ENCODE measurements around the gene PPIG.
A peak's percentile ranks its signal among the peaks of the same experiment; 100 is the strongest.
"Not testable (repeated sequence)": the region's sequence is repeated elsewhere in the genome, so short reads cannot be mapped to it uniquely, and the experiment has no call there.

The PPIG gene

DNA sequence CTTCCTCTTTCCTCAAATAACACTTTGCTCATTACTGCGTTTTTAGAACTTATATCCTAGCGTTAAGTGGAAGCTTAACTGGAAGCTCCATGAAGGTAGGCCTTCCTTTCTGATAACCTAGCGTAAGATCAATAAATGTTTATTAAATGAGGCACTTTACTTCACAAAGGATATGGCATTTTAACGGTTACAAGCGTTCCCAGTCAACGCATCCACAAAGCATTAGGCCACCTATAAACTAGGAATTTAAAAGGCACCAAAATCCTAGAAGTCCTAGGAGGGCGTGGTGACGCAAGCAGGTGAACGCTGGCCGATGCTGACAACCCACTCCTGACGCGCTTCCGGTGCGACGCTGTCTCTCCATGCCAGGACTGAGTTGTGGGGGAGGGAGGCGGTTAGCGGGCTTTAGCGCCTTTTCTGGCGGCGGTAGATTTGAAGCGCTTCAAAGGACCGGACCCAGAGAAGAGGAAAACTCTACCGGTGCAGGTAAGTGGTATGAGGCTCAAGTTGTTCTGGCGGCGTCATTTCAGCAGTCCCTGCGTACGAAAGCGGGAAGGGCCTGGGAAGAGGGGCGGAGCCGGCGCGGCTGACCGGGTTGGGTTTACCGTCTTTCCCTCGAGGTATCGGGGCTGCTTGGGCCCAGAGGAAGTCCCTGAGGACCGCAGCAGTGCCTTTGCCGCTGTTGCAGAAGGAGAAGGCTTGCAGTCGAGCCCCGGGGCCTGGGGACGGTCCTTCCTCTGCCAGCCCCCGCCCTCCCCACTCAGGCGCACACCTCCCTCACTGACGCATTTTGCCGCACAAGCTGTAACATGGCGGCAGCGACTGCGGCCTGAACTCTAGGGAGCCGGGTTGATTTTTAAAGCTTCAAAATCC is at the start of gene PPIG:
TSS of gene PPIG (plus strand) at position 347 of the 873 bp plus-strand sequence. CDS start 19,691 bp downstream, outside the sequence.
- peaks cover 12% of the 10 kb centered on the region for H3K4me1 Mint-ChIP-seq (ENCODE audit: low read depth)
- peak within 1 kb of the TSS; percentile 98 for H3K4me3 Mint-ChIP-seq
- H3K27ac Mint-ChIP-seq: peak within 1 kb of the TSS; percentile 100
- peaks cover 2% of the 10 kb centered on the region for H3K27me3 Mint-ChIP-seq (ENCODE audit: low read depth)
- peaks cover 20% of the 10 kb centered on the region for H3K36me3 Mint-ChIP-seq (ENCODE audit: low read depth)
- peak; percentile 83 for DNase-seq (ENCODE audit: low spot score)
- peaks cover 18% of the 10 kb centered on the region for H3K9me3 Mint-ChIP-seq

DNA sequence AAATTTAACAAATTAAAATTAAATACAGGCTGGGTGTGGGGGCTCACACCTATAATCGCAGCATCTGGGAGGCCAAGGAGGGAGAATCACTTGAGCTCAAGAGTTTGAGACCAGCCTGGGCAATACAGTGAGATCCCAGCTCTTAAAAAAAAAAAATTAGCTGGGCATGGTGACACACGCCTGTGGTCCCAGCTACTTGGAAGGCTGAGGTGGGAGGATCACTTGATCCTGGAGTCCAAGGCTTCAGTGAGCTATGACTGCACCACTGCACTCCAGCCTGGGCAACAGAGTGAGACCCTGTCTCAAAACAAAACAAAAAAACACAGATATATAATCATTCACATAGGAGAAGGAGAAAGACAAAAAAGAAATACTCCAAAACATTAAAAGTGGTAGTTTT is 44.7 kb upstream of the PPIG start:
- not testable (repeated sequence) for H3K27me3 Mint-ChIP-seq (ENCODE audit: low read depth); H3K27ac Mint-ChIP-seq; H3K9me3 Mint-ChIP-seq; H3K4me3 Mint-ChIP-seq; DNase-seq (ENCODE audit: low spot score); H3K4me1 Mint-ChIP-seq (ENCODE audit: low read depth)
- peaks cover 21% of the 10 kb centered on the region for H3K36me3 Mint-ChIP-seq (ENCODE audit: low read depth)

DNA sequence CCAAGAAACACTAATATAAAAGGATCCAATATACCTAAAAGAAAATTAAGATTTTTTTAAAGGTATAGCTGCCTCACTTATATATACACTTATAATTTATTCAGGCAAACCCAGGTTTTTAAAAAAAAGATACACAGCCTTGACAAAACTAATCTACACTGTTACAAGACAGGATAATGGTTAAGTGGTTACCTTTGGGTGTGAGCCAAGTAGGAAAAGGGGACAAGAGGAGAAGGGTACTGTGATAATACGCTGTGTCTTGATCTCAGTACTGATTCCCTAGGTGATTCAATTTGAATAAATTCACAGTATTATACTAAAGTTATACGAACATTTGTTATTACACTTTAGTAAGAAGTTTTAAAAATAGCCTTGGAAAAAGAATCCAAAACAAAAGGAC is 44.0 kb upstream of the PPIG start:
- no peak overlapping the region for H3K4me3 Mint-ChIP-seq
- H3K9me3 Mint-ChIP-seq: no peaks in the 10 kb centered on the region
- H3K27ac Mint-ChIP-seq: no peak overlapping the region
- H3K4me1 Mint-ChIP-seq (ENCODE audit: low read depth): no peaks in the 10 kb centered on the region
- H3K36me3 Mint-ChIP-seq (ENCODE audit: low read depth): peaks cover 21% of the 10 kb centered on the region
- DNase-seq (ENCODE audit: low spot score): no peak
- no peaks in the 10 kb centered on the region for H3K27me3 Mint-ChIP-seq (ENCODE audit: low read depth)

DNA sequence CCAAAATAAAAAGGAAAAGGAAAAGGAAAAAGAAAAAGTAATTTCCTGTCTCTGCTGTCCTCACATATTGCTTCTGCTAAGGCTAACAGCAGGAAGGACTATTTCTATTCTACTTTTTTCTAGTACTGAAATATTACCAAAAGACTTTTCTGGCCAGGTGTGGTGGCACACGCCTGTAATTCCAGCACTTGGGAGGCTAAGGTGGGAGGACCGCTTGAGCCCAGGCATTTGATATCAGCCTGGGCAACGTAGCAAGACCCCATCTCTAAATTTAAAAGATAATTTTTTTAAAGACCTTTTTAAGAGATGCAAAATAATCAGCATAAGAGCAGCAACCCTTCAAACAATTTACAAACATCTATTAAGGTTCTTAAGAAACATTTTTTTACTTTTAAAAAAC is 41.7 kb upstream of the PPIG start:
- H3K9me3 Mint-ChIP-seq: no peaks in the 10 kb centered on the region
- peaks cover 22% of the 10 kb centered on the region for H3K36me3 Mint-ChIP-seq (ENCODE audit: low read depth)
- no peak overlapping the region for H3K4me3 Mint-ChIP-seq
- no peak overlapping the region for H3K27ac Mint-ChIP-seq
- no peaks in the 10 kb centered on the region for H3K27me3 Mint-ChIP-seq (ENCODE audit: low read depth)
- peaks cover 2% of the 10 kb centered on the region for H3K4me1 Mint-ChIP-seq (ENCODE audit: low read depth)
- DNase-seq (ENCODE audit: low spot score): no peak

DNA sequence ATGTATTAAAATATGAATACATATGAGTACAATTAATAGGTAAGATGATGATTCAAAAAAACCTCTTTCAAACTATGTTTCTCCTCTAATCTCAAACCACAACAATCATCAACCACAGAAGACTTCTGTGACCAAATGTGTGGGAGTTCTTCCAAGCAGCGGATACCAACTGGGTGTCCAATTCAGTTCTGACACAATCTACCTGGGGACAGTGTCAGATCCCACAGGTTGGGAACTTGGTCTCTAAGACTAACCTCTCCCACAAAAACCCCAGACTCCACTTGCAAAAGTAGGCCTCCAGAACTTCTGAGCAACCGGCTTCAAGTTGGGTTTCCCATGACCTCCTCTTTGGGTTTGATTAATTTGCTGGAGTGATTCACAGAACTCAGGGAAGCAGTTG is 37.4 kb upstream of the PPIG start:
- H3K4me3 Mint-ChIP-seq: no peak overlapping the region
- H3K27me3 Mint-ChIP-seq (ENCODE audit: low read depth): no peaks in the 10 kb centered on the region
- peaks cover 22% of the 10 kb centered on the region for H3K36me3 Mint-ChIP-seq (ENCODE audit: low read depth)
- H3K27ac Mint-ChIP-seq: no peak overlapping the region
- H3K9me3 Mint-ChIP-seq: no peaks in the 10 kb centered on the region
- no peak for DNase-seq (ENCODE audit: low spot score)
- H3K4me1 Mint-ChIP-seq (ENCODE audit: low read depth): peaks cover 2% of the 10 kb centered on the region

DNA sequence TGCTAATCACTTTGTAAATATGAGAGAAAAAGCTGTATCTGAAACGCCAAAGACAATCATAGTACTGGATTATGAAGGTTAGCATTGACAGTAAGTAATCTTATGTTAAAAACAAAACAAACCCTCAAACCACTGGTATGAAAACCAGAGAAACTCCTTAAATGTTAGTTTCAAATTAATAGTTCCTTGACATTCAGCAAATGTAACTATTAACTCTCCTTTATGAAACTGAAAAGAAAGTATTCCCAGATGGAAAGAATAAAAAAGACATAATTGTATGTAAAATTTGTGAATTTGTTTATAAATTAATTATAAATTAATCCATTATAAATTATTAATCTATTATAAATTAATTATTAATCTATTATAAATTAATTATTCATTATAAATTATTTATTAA is 22.8 kb upstream of the PPIG start:
- H3K27ac Mint-ChIP-seq: no peak overlapping the region
- no peaks in the 10 kb centered on the region for H3K27me3 Mint-ChIP-seq (ENCODE audit: low read depth)
- no peaks in the 10 kb centered on the region for H3K4me1 Mint-ChIP-seq (ENCODE audit: low read depth)
- H3K9me3 Mint-ChIP-seq: no peaks in the 10 kb centered on the region
- DNase-seq (ENCODE audit: low spot score): no peak
- no peak overlapping the region for H3K4me3 Mint-ChIP-seq
- peaks cover 34% of the 10 kb centered on the region for H3K36me3 Mint-ChIP-seq (ENCODE audit: low read depth)

DNA sequence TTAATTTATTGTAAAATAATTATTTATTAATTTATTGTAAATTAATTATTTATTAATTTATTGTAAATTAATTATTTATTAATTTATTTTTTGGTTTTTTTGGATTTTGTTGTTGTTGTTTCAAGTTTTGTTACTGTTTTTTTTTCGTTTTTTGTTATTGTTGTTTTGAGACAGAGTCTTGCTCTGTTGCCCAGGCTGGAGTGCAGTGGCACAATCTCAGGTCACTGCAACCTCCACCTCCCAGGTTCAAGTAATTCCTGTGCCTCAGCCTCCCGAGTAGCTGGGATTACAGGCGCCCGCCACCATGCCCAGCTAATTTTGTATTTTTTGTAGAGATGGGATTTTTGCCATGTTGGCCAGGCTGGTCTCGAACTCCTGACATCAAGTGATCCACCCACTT is 22.1 kb upstream of the PPIG start:
- H3K27ac Mint-ChIP-seq; H3K9me3 Mint-ChIP-seq; H3K27me3 Mint-ChIP-seq (ENCODE audit: low read depth); H3K4me3 Mint-ChIP-seq; H3K4me1 Mint-ChIP-seq (ENCODE audit: low read depth); DNase-seq (ENCODE audit: low spot score): not testable (repeated sequence)
- peaks cover 31% of the 10 kb centered on the region for H3K36me3 Mint-ChIP-seq (ENCODE audit: low read depth)

DNA sequence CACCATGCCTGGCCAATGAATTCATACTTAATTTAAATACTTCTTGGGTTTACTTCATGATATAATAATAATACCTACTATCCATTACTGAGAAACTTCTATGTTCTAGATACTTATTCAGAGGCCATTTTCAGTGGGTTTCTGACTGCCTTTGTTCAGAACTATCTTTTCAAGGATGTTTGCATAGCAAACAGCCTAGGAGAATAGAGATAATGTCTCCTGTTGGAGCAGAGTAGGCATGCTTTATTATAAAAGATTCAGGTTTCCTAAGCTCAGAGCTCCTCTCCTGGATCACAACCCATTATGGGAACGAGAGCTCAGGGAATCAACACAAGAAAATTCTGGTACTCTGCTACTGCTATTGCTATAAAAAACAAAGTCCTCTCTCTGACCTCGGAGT is 21.6 kb upstream of the PPIG start:
- no peak overlapping the region for H3K27ac Mint-ChIP-seq
- peaks cover 2% of the 10 kb centered on the region for H3K4me1 Mint-ChIP-seq (ENCODE audit: low read depth)
- H3K9me3 Mint-ChIP-seq: no peaks in the 10 kb centered on the region
- no peaks in the 10 kb centered on the region for H3K27me3 Mint-ChIP-seq (ENCODE audit: low read depth)
- peaks cover 33% of the 10 kb centered on the region for H3K36me3 Mint-ChIP-seq (ENCODE audit: low read depth)
- H3K4me3 Mint-ChIP-seq: no peak overlapping the region
- no peak for DNase-seq (ENCODE audit: low spot score)

DNA sequence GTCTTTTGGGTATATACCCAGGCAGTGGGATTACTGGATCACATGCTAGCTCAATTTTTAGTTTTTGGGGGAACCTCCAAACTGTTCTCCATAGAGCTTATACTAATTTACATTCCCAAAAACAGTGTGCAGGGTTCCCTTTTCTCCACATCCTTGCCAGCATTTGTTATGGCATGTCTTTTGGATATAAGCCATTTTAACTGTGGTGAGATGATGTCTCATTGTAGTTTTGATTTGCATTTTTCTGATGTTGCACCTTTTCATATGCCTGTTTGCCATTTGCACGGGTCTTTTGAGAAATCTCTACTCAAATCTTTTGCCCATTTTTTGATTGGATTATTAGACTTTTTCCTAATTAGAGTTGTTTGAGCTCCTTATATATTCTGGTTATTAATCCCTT is 18.5 kb upstream of the PPIG start:
- Mint-ChIP-seq H3K36me3 (ENCODE audit: low read depth) (peaks cover 43% of the 10 kb centered on the region), H3K27ac (no peak overlapping the region), H3K4me1 (ENCODE audit: low read depth) (peaks cover 13% of the 10 kb centered on the region), H3K9me3 (no peaks in the 10 kb centered on the region), H3K4me3 (no peak overlapping the region), H3K27me3 (ENCODE audit: low read depth) (no peaks in the 10 kb centered on the region)
- DNase-seq (ENCODE audit: low spot score): no peak

DNA sequence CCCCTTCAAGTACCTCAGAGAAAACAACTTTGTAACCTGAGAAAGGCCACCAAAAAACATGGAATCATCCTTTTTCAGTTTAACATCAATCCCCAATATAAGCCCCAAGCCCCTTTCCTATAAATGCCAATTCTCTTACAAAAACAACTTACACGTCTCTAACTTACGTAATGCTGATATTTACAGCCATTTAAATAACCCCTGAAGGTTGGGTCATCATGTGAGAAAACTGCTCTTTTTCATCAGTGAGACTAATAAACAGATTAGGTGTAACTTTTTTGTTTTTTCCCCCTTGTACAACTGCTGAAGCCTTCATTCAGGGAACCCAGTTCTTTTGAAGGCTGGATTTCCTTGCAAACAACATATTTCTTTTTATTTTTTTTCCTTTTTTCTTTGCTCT is 14.2 kb upstream of the PPIG start:
- DNase-seq (ENCODE audit: low spot score): no peak
- Mint-ChIP-seq H3K4me1 (ENCODE audit: low read depth) (peaks cover 24% of the 10 kb centered on the region), H3K4me3 (no peak overlapping the region), H3K9me3 (no peaks in the 10 kb centered on the region), H3K27ac (no peak overlapping the region), H3K36me3 (ENCODE audit: low read depth) (peaks cover 32% of the 10 kb centered on the region), H3K27me3 (ENCODE audit: low read depth) (no peaks in the 10 kb centered on the region)

DNA sequence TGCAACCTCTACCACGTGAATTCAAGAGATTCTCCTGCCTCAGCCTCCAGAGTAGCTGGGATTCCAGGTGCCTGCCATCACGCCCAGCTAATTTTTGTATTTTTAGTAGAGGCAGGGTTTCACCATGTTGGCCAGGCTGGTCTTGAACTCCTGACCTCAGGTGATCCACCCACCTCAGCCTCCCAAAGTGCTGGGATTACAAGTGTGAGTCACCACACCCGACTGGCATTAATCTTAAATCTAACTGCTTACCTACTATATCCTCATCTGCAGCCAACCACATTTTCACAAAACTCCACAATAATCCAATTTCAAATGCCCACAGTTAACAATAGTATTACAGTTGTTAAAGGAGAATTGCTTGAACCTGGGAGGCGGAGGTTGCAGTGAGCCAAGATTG is 13.4 kb upstream of the PPIG start:
- not testable (repeated sequence) for DNase-seq (ENCODE audit: low spot score); H3K9me3 Mint-ChIP-seq; H3K27me3 Mint-ChIP-seq (ENCODE audit: low read depth); H3K27ac Mint-ChIP-seq
- peak overlapping the region; percentile 4 for H3K4me3 Mint-ChIP-seq
- peaks cover 24% of the 10 kb centered on the region for H3K4me1 Mint-ChIP-seq (ENCODE audit: low read depth)
- peaks cover 26% of the 10 kb centered on the region for H3K36me3 Mint-ChIP-seq (ENCODE audit: low read depth)

DNA sequence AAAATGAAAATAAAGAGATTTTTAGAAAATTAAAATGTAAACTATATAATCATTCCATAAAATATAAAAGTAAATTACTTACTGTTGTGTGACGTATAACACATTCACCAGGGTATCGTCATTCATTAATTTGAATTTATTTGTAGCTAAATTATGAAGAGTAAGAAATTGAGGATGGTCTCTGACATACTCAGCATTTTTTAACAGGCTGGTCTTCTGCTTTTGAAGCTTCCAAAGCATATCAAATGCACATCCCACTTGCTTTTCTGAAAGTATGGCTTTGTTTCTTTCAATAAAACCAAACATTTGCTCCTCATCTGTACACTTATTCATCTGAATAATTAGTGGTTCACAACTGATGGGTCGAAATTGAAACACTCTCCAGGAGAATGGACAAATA is 12.6 kb upstream of the PPIG start:
- H3K9me3 Mint-ChIP-seq: no peaks in the 10 kb centered on the region
- H3K27me3 Mint-ChIP-seq (ENCODE audit: low read depth): no peaks in the 10 kb centered on the region
- peaks cover 24% of the 10 kb centered on the region for H3K4me1 Mint-ChIP-seq (ENCODE audit: low read depth)
- no peak overlapping the region for H3K4me3 Mint-ChIP-seq
- H3K27ac Mint-ChIP-seq: no peak overlapping the region
- H3K36me3 Mint-ChIP-seq (ENCODE audit: low read depth): peaks cover 23% of the 10 kb centered on the region
- no peak for DNase-seq (ENCODE audit: low spot score)

DNA sequence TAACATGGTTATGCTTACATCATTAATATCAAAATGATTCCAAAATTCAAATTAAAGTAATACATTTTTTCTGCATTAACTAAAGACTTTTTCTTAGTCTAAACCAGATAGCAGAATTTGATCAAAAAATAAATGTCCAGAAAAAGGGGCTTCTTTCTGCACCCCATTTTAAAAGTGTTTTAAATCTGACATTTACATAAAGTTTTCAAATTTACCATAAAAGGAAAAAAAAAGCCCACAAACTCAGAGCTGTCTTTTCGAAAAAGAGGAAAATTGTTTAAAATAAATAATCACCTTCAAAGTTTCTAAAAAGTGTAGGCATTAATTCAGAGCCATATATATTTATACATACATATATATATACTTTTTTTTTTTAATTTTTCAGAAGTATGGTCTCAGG is 12.0 kb upstream of the PPIG start:
- Mint-ChIP-seq H3K27me3 (ENCODE audit: low read depth) (no peaks in the 10 kb centered on the region), H3K36me3 (ENCODE audit: low read depth) (peaks cover 22% of the 10 kb centered on the region), H3K4me1 (ENCODE audit: low read depth) (peaks cover 22% of the 10 kb centered on the region), H3K9me3 (no peaks in the 10 kb centered on the region), H3K4me3 (no peak overlapping the region), H3K27ac (no peak overlapping the region)
- DNase-seq (ENCODE audit: low spot score): no peak

DNA sequence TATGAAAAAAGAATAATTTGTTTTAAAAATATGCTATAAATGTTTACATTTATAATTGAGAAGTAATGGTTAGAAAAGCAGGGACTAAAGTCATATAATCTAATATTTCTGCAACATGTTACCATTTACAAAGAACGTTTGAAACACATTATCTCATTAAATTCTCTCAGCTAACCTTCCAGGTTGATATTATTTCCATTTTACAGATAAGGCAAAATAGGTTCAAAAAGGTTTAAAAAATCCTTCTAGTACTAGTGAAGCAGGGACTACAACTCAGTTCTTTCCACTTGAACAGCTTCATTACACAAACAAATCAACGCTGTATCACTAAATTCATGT is 11.4 kb upstream of the PPIG start:
- Mint-ChIP-seq H3K4me3 (peak overlapping the region; percentile 93), H3K27ac (peak overlapping the region; percentile 84), H3K4me1 (ENCODE audit: low read depth) (peaks cover 19% of the 10 kb centered on the region)

More for the DNA sequence above, 11.4 kb upstream of the PPIG start:
- Mint-ChIP-seq H3K27me3 (ENCODE audit: low read depth) (no peaks in the 10 kb centered on the region), H3K9me3 (no peaks in the 10 kb centered on the region), H3K36me3 (ENCODE audit: low read depth) (peaks cover 18% of the 10 kb centered on the region)
- DNase-seq (ENCODE audit: low spot score): no peak

Measured in T-helper 2 cell treated with Interferon-gamma antibody and Interleukin-4, amounts not matched to agents 5 μg/mL and 100 μg/mL, for 36 hours (primary cell).